GM12878 (cell line): Measurements from ENCODE around the gene CXCL13. TPM values are rescaled to one million over a fixed set of nuclear protein-coding genes. Genes with fewer than 3 reads are reported as not detected.
"Not testable (repeated sequence)": the region's sequence is repeated elsewhere in the genome, so short reads cannot be mapped to it uniquely, and the experiment has no call there.

Source experiments
- ATAC-seq: fragments of 200-7000 bp; cut with Tn5 transposase; 3 replicates; pipeline ENCODE4 v1.9.1; 2020; ENCODE audit warnings: mild to moderate bottlenecking, moderate library complexity
- BruUV-seq: library from RNA; stranded (reverse); fragments of 400-500 nt; replicated peaks from 2 replicates; lab custom pipeline; 2021; lab: Mats Ljungman, UMichigan
- CTCF ChIA-PET: fragments of 300-600 bp; sonication (Branson Sonifier 250); formaldehyde crosslinking; extraction: SDS; loops from one replicate; lab custom pipeline; 2021; ENCODE audit warnings: inconsistent platforms; lab: Yijun Ruan, JAX
- POLR2A ChIA-PET: fragments of 350-600 bp; formaldehyde crosslinking; extraction: SDS; loops from one replicate; lab custom pipeline; 2021; ENCODE audit warnings: inconsistent platforms; lab: Charles Lee
- RAD21 ChIA-PET: fragments of 300-600 bp; sonication (Branson Sonifier 250); formaldehyde crosslinking; loops from one replicate; lab custom pipeline; 2023; ENCODE audit warnings: antibody characterized with exemption; ENCODE audit not compliant: unreplicated experiment; lab: Charles Lee
- SMC1A ChIA-PET: fragments of 300-600 bp; sonication (Branson Sonifier 250); formaldehyde crosslinking; loops from one replicate; lab custom pipeline; 2023; ENCODE audit not compliant: unreplicated experiment, uncharacterized antibody; lab: Charles Lee
- DNase-seq: peaks from one replicate; pipeline ENCODE4 v3.0.0-alpha.2; 2011; ENCODE audit warnings: low read depth, low spot score
- FAIRE-seq: peaks from 3 replicates; lab custom pipeline; 2011; peaks lifted over from hg19 to GRCh38; lab: Jason Lieb, UNC
- H2AFZ ChIP-seq: 2 replicates; pipeline ENCODE4 v1.6.0; 2011; ENCODE audit warnings: low read depth, low read length, control low read depth; ENCODE audit not compliant: control insufficient read depth
- H3K27ac ChIP-seq: 2 replicates; pipeline ENCODE4 v1.5.1; 2011; ENCODE audit warnings: control low read depth; ENCODE audit not compliant: control insufficient read depth, insufficient read depth
- H3K27me3 ChIP-seq, 2 experiments: replicated peaks in 1 of 2; 2 replicates each; pipeline versions ENCODE4 v1.6.0 to v1.6.1; 2011; ENCODE audit warnings: low read length in 1 of 2; ENCODE audit not compliant: control insufficient read depth in 2 of 2, insufficient read depth in 2 of 2
- H3K36me3 ChIP-seq, 2 experiments: 2 replicates each; pipeline ENCODE4 v1.5.1; 2011; ENCODE audit warnings: low read length in 1 of 2; ENCODE audit not compliant: control insufficient read depth in 2 of 2, insufficient read depth in 2 of 2
- H3K4me1 ChIP-seq: 2 replicates; pipeline ENCODE4 v1.6.1; 2011; ENCODE audit warnings: mild to moderate bottlenecking, low read length, moderate library complexity, mixed read lengths; ENCODE audit not compliant: control insufficient read depth, insufficient read depth
- H3K4me2 ChIP-seq: 2 replicates; pipeline ENCODE4 v1.6.0; 2011; ENCODE audit warnings: control low read depth; ENCODE audit not compliant: control insufficient read depth, insufficient read depth
- H3K4me3 ChIP-seq: fragments of 200-600 bp; sonication (generic); 2 replicates; pipeline ENCODE4 v1.5.1; 2016
- H3K79me2 ChIP-seq: 2 replicates; pipeline ENCODE4 v1.6.0; 2011; ENCODE audit warnings: low read length; ENCODE audit not compliant: control insufficient read depth, insufficient read depth
- H3K9ac ChIP-seq: 2 replicates; pipeline ENCODE4 v1.8.0; 2011; ENCODE audit warnings: low read length, control low read depth, mixed read lengths; ENCODE audit not compliant: control insufficient read depth, insufficient read depth
- H3K9me3 ChIP-seq: replicated peaks from 3 replicates; pipeline ENCODE4 v1.5.1; 2011; ENCODE audit warnings: mild to moderate bottlenecking, low read length; ENCODE audit not compliant: control insufficient read depth, insufficient read depth
- H4K20me1 ChIP-seq: 2 replicates; pipeline ENCODE4 v1.6.0; 2011; ENCODE audit not compliant: control insufficient read depth, insufficient read depth
- CHD4 ChIP-seq: fragments of 200-600 bp; sonication (generic); IDR thresholded peaks from 2 replicates; pipeline ENCODE4 v1.6.1; 2016; ENCODE audit warnings: mild to moderate bottlenecking
- CREB1 ChIP-seq: IDR thresholded peaks from 2 replicates; pipeline ENCODE4 v1.6.1; 2012; ENCODE audit warnings: low read depth, mild to moderate bottlenecking, inconsistent platforms
- MYB ChIP-seq: fragments of 150-350 bp; IDR thresholded peaks from 2 replicates; pipeline ENCODE4 v1.6.1; 2014; ENCODE audit warnings: mild to moderate bottlenecking, low read depth, low read length, borderline replicate concordance
- SP1 ChIP-seq: IDR thresholded peaks from one replicate; pipeline ENCODE4 v1.6.1; 2011; ENCODE audit warnings: low read depth, low read length
- SUZ12 ChIP-seq: fragments of 200-600 bp; sonication (generic); IDR thresholded peaks from one replicate; pipeline ENCODE4 v1.6.1; 2018; ENCODE audit warnings: antibody characterized with exemption, mild to moderate bottlenecking; ENCODE audit not compliant: unreplicated experiment
- YBX1 ChIP-seq: fragments of 450-650 bp; IDR thresholded peaks from 2 replicates; pipeline ENCODE4 v1.6.1; 2016; ENCODE audit warnings: antibody characterized with exemption
- WGBS: methylation state at CpG from one replicate; pipeline ENCODE4 v1.1.6; 2016; ENCODE audit warnings: low lambda C conversion rate; ENCODE audit not compliant: insufficient replicate concordance, insufficient coverage; ENCODE audit errors: missing lambda C conversion rate; 5-methylcytosine and 5-hydroxymethylcytosine counted together
- in situ Hi-C: fragments of 300-500 bp; cut with MboI; formaldehyde crosslinking; loops from 9 replicates; pipeline ENCODE4 v1.14.3; 2018; ENCODE audit warnings: mixed read lengths
- intact Hi-C: fragments of 100-400 bp; cut with micrococcal nuclease; formaldehyde crosslinking; loops from one replicate; pipeline ENCODE4 v1.14.2; 2022; ENCODE audit not compliant: unreplicated experiment
- polyA plus RNA-seq, 11 experiments: library from polyadenylated mRNA; depleted of rRNA in 4 of 11; unstranded in 6 of 11; stranded (reverse) in 5 of 11; fragments of >200 nt; fragmentation: Nextera tagmentation in 4 of 11; fragmentation: Illumina TruSeq in 1 of 11; extraction: Ambion mirVana in 4 of 11; extraction: Trizol in 1 of 11; gene quantifications; 1 replicate in 1 of 11; 2 replicates in 10 of 11; pipeline versions ENCODE4 v1.2.1 to v1.2.3, GENCODE V29; 2011 to 2016; ENCODE audit warnings: inconsistent platforms in 2 of 11, missing spikeins in 2 of 11, low read depth in 1 of 11
- total RNA-seq, 4 experiments: library from RNA; depleted of rRNA in 3 of 4; stranded (reverse); fragments of >200 nt in 3 of 4; fragmentation: Illumina TruSeq in 1 of 4; extraction: Trizol in 1 of 4; gene quantifications; 2 replicates each; pipeline versions ENCODE4 v1.2.1 to v1.2.3, GENCODE V29; 2013 to 2021
- TF ChIP-seq, protein P1 (sequence below): IDR thresholded peaks from 2 replicates; pipeline ENCODE4 v1.6.1; 2011; ENCODE audit warnings: low read depth, mild to moderate bottlenecking, low read length, moderate library complexity, borderline replicate concordance; ENCODE audit errors: extremely low read depth
- TF ChIP-seq, protein P2 (sequence below): fragments of 450-650 bp; IDR thresholded peaks from 2 replicates; pipeline ENCODE4 v1.6.1; 2018; ENCODE audit warnings: borderline replicate concordance, mild to moderate bottlenecking; ENCODE audit not compliant: partially characterized antibody
- TF ChIP-seq, protein P3 (sequence below): fragments of 450-650 bp; IDR thresholded peaks from 2 replicates; pipeline ENCODE4 v1.6.1; 2016; ENCODE audit warnings: mild to moderate bottlenecking

CXCL13 gene
- total and polyA plus RNA-seq, 10 of the 15 experiments (the other 5 are each of a cell fraction or from before 2014, with no cell fraction given): 0.05 to 0.16 TPM; not detected in 8

DNA sequence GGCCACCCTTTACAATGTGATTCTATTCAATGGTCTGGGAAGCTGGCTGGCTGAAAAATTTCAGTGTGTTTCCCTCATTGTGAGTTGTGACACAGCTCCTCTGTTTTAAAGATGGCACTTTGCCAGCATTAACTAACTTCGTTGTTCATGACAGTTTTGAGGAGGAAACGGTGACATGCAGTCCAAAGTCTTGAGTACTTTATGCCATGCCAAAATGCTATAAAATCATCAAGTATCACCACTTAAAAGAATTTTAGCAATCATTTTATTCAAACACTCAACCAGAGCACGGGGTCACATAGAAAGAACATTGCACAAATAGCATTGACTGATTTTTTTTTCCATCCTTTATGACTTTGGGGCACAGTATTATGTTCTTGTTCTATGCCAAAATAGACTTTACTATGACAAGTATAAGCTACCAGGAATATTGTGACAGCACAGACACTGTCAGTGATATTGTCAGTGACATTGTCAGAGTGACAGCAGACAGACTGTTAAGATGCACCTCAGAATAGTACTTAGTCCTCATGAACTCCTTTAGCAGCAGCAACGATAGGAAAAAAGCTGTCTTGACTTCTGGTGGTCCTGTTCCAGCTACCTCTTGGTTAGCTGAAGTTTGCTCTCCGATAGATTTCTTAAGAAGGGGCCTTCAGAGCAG, 46.7 kb downstream of the CXCL13 start (continued):
- TF ChIP-seq CREB1: no peak

DNA sequence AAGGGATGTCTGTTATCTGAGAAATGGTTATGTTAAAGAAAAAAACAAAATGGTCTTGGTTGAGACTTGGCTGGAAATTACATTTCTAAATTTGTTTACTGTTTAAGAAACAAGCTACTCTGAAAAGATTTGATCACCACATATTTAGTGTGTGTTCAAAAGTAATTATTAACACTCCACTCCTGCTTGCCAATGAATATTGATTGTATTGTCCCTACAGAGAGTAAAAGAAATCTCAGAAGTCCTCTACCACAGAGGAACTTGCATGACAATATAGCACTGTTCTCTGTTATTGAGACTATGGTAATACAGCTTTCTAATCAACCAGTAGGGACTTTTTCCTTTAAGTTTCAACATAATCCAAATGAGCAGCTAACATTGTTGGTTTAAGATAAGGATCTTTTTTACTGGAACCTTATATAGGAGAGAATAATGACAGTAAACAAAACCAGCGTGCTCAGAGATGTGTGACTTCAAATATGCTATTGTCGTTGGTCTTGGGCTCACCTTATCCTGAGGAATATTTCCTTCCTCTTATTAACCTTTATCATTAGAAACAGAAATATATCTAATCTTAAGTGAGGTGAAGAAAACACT, 47.6 kb downstream of the CXCL13 start:
- in situ Hi-C loops: no loop called here
- Histone ChIP-seq H4K20me1 (no peaks in the 10 kb centered on the region), H3K27ac (no peak overlapping the region), H3K4me1 (no peaks in the 10 kb centered on the region), H3K9ac (no peak overlapping the region), H3K4me3 (no peak overlapping the region), H3K27me3 (no peaks in the 10 kb centered on the region; a peak in 1 of 4 replicates), H3K9me3 (no peaks in the 10 kb centered on the region), H3K4me2 (no peak overlapping the region), H2AFZ (no peak overlapping the region), H3K36me3 (no peaks in the 10 kb centered on the region), H3K79me2 (no peaks in the 10 kb centered on the region)
- FAIRE-seq (no peak), ATAC-seq (no peak), DNase-seq (no peak)
- 0% methylated on average over 2 of the region's 2 CpGs for WGBS
- ChIA-PET POLR2A (no interaction called here), RAD21 (no interaction called here), SMC1A (interaction anchor here (1.1 kb wide), 1 partner anchor 26 kb away, joined by 3 read pairs; no protein-coding TSS in a partner anchor), CTCF (interaction anchor here (0.6 kb wide), 1 partner anchor 39 kb away, joined by 3 read pairs; no protein-coding TSS in a partner anchor)
- intact Hi-C loops: no loop called here
- no peak for TF ChIP-seq YBX1
- no peak for TF ChIP-seq CHD4
- TF ChIP-seq, protein P1, sequence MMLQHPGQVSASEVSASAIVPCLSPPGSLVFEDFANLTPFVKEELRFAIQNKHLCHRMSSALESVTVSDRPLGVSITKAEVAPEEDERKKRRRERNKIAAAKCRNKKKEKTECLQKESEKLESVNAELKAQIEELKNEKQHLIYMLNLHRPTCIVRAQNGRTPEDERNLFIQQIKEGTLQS: no peak
- TF ChIP-seq, protein P2, sequence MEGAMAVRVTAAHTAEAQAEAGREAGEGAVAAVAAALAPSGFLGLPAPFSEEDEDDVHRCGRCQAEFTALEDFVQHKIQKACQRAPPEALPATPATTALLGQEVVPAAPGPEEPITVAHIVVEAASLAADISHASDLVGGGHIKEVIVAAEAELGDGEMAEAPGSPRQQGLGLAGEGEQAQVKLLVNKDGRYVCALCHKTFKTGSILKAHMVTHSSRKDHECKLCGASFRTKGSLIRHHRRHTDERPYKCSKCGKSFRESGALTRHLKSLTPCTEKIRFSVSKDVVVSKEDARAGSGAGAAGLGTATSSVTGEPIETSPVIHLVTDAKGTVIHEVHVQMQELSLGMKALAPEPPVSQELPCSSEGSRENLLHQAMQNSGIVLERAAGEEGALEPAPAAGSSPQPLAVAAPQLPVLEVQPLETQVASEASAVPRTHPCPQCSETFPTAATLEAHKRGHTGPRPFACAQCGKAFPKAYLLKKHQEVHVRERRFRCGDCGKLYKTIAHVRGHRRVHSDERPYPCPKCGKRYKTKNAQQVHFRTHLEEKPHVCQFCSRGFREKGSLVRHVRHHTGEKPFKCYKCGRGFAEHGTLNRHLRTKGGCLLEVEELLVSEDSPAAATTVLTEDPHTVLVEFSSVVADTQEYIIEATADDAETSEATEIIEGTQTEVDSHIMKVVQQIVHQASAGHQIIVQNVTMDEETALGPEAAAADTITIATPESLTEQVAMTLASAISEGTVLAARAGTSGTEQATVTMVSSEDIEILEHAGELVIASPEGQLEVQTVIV: no peak
- TF ChIP-seq, protein P3, sequence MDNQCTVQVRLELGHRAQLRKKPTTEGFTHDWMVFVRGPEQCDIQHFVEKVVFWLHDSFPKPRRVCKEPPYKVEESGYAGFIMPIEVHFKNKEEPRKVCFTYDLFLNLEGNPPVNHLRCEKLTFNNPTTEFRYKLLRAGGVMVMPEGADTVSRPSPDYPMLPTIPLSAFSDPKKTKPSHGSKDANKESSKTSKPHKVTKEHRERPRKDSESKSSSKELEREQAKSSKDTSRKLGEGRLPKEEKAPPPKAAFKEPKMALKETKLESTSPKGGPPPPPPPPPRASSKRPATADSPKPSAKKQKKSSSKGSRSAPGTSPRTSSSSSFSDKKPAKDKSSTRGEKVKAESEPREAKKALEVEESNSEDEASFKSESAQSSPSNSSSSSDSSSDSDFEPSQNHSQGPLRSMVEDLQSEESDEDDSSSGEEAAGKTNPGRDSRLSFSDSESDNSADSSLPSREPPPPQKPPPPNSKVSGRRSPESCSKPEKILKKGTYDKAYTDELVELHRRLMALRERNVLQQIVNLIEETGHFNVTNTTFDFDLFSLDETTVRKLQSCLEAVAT: no peak
- TF ChIP-seq SUZ12: no peak
- TF ChIP-seq MYB: no peak
- TF ChIP-seq SP1: no peak
- BruUV-seq: no TSS peak

DNA sequence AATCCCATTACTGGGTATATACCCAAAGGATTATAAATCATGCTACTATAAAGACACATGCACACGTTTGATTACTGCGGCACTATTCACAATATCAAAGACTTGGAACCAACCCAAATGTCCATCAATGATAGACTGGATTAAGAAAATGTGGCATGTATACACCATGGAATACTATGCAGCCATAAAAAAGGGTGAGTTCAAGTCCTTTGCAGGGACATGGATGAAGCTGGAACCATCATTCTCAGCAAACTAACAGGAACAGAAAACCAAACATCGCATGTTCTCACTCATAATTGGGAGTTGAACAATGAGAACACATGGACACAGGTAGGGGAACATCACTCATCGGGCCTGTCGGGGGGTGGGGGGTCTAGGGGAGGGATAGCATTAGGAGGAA, 54.7 kb downstream of the CXCL13 start:
- WGBS: 64% methylated on average over 4 of the region's 5 CpGs
- H4K20me1 ChIP-seq, H3K9ac ChIP-seq, H3K27me3 ChIP-seq, H3K79me2 ChIP-seq, CTCF ChIA-PET, POLR2A ChIA-PET, DNase-seq, in situ Hi-C loops, BruUV-seq, H3K4me3 ChIP-seq, H3K27ac ChIP-seq, H2AFZ ChIP-seq, H3K4me1 ChIP-seq, H3K36me3 ChIP-seq, SMC1A ChIA-PET, FAIRE-seq, H3K9me3 ChIP-seq, intact Hi-C loops, ATAC-seq, H3K4me2 ChIP-seq, RAD21 ChIA-PET: not testable (repeated sequence)
